Loucy (cell line): Measurements from ENCODE around the gene SEZ6.

Source experiments
- H2AFZ ChIP-seq: fragments of 200-600 bp; sonication (generic); 2 replicates; pipeline ENCODE4 v1.6.0; 2016; ENCODE audit warnings: antibody characterized with exemption, mild to moderate bottlenecking, low read length, moderate library complexity
- H3F3A ChIP-seq: fragments of 200-600 bp; 2 replicates; pipeline ENCODE4 v1.6.0; 2016; ENCODE audit warnings: antibody characterized with exemption, low read depth, mild to moderate bottlenecking
- H3K27me3 ChIP-seq: fragments of 200-600 bp; sonication (generic); 2 replicates; pipeline ENCODE4 v1.6.1; 2014; ENCODE audit warnings: low read length, mild to moderate bottlenecking; ENCODE audit not compliant: insufficient read depth, poor library complexity, severe bottlenecking
- H3K36me3 ChIP-seq: fragments of 200-600 bp; sonication (generic); 2 replicates; pipeline ENCODE4 v1.6.1; 2016; ENCODE audit warnings: low read length; ENCODE audit not compliant: insufficient read depth
- H3K4me1 ChIP-seq: fragments of 200-600 bp; sonication (generic); 2 replicates; pipeline ENCODE4 v1.5.1; 2014; ENCODE audit warnings: low read length, mild to moderate bottlenecking; ENCODE audit not compliant: insufficient read depth, poor library complexity, severe bottlenecking
- H3K4me2 ChIP-seq: fragments of 200-600 bp; sonication (generic); 2 replicates; pipeline ENCODE4 v1.6.0; 2014; ENCODE audit warnings: antibody characterized with exemption, low read length, low read depth, mild to moderate bottlenecking; ENCODE audit not compliant: poor library complexity, severe bottlenecking
- H3K4me3 ChIP-seq: fragments of 200-600 bp; sonication (generic); 2 replicates; pipeline ENCODE4 v1.5.1; 2014; ENCODE audit warnings: low read length, mild to moderate bottlenecking, mixed read lengths; ENCODE audit not compliant: poor library complexity, severe bottlenecking
- H3K79me2 ChIP-seq: fragments of 200-600 bp; sonication (generic); 2 replicates; pipeline ENCODE4 v1.6.1; 2014; ENCODE audit warnings: low read length; ENCODE audit not compliant: insufficient read depth
- H3K9ac ChIP-seq: fragments of 200-600 bp; sonication (generic); 2 replicates; pipeline ENCODE4 v1.6.0; 2014; ENCODE audit warnings: mild to moderate bottlenecking, low read depth, low read length, moderate library complexity; ENCODE audit not compliant: poor library complexity, severe bottlenecking
- H3K9me2 ChIP-seq: fragments of 200-600 bp; sonication (generic); replicated peaks from 2 replicates; pipeline ENCODE4 v1.6.1; 2016; ENCODE audit warnings: low read depth, low read length, mixed read lengths
- H3K9me3 ChIP-seq: fragments of 200-600 bp; sonication (generic); 2 replicates; pipeline ENCODE4 v1.6.1; 2014; ENCODE audit warnings: mild to moderate bottlenecking, antibody characterized with exemption, low read length, low read depth; ENCODE audit not compliant: insufficient read depth
- H4K20me1 ChIP-seq: fragments of 200-600 bp; sonication (generic); 2 replicates; pipeline ENCODE4 v1.6.0; 2014; ENCODE audit warnings: antibody characterized with exemption, low read length, mild to moderate bottlenecking; ENCODE audit not compliant: insufficient read depth, poor library complexity, severe bottlenecking
- EZH2phosphoT487 ChIP-seq: fragments of 200-600 bp; IDR thresholded peaks from 2 replicates; pipeline ENCODE4 v1.6.1; 2018; ENCODE audit warnings: antibody characterized with exemption, mild to moderate bottlenecking, moderate library complexity, borderline replicate concordance
- TF ChIP-seq, protein P1 (sequence below): fragments of 200-600 bp; sonication (generic); conservative IDR thresholded peaks from 2 replicates; pipeline ENCODE4 v1.5.1; 2014; ENCODE audit warnings: mild to moderate bottlenecking, antibody characterized with exemption, low read length

Gene SEZ6

GRCh38 chr17:28963841-28964240, 42.0 kb downstream of the SEZ6 start:
- Histone ChIP-seq H3K9me3 (no peaks in the 10 kb centered on the region), H2AFZ (no peak overlapping the region), H3K4me2 (no peak overlapping the region), H3K36me3 (no peaks in the 10 kb centered on the region), H4K20me1 (no peaks in the 10 kb centered on the region), H3K9ac (no peak overlapping the region), H3K4me1 (no peaks in the 10 kb centered on the region), H3K79me2 (no peaks in the 10 kb centered on the region), H3K27me3 (no peaks in the 10 kb centered on the region), H3K9me2 (no peaks in the 10 kb centered on the region), H3F3A (no peaks in the 10 kb centered on the region), H3K4me3 (no peak overlapping the region)
- no peak for TF ChIP-seq EZH2phosphoT487
- TF ChIP-seq, protein P1, sequence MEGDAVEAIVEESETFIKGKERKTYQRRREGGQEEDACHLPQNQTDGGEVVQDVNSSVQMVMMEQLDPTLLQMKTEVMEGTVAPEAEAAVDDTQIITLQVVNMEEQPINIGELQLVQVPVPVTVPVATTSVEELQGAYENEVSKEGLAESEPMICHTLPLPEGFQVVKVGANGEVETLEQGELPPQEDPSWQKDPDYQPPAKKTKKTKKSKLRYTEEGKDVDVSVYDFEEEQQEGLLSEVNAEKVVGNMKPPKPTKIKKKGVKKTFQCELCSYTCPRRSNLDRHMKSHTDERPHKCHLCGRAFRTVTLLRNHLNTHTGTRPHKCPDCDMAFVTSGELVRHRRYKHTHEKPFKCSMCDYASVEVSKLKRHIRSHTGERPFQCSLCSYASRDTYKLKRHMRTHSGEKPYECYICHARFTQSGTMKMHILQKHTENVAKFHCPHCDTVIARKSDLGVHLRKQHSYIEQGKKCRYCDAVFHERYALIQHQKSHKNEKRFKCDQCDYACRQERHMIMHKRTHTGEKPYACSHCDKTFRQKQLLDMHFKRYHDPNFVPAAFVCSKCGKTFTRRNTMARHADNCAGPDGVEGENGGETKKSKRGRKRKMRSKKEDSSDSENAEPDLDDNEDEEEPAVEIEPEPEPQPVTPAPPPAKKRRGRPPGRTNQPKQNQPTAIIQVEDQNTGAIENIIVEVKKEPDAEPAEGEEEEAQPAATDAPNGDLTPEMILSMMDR: no peak

GRCh38 chr17:28963055-28963611, 42.7 kb downstream of the SEZ6 start:
- H3F3A ChIP-seq: no peaks in the 10 kb centered on the region
- H3K9ac ChIP-seq: no peak overlapping the region
- no peaks in the 10 kb centered on the region for H3K36me3 ChIP-seq
- H3K9me2 ChIP-seq: no peaks in the 10 kb centered on the region
- H3K4me3 ChIP-seq: no peak overlapping the region
- H3K4me1 ChIP-seq: no peaks in the 10 kb centered on the region
- no peak overlapping the region for H3K4me2 ChIP-seq
- H2AFZ ChIP-seq: no peak overlapping the region
- no peaks in the 10 kb centered on the region for H3K9me3 ChIP-seq
- H3K27me3 ChIP-seq: no peaks in the 10 kb centered on the region
- H3K79me2 ChIP-seq: no peaks in the 10 kb centered on the region
- TF ChIP-seq EZH2phosphoT487: no peak
- TF ChIP-seq, protein P1: no peak
- no peaks in the 10 kb centered on the region for H4K20me1 ChIP-seq

- H3K79me2 ChIP-seq: no peaks in the 10 kb centered on the region
- no peak overlapping the region for H2AFZ ChIP-seq
- no peaks in the 10 kb centered on the region for H3K36me3 ChIP-seq
- no peaks in the 10 kb centered on the region for H3K9me2 ChIP-seq
- H3K4me2 ChIP-seq: no peak overlapping the region
- H3K9ac ChIP-seq: no peak overlapping the region
- no peak for TF ChIP-seq EZH2phosphoT487
- TF ChIP-seq, protein P1: no peak
- H3K27me3 ChIP-seq: no peaks in the 10 kb centered on the region
- no peaks in the 10 kb centered on the region for H3K4me1 ChIP-seq
- no peak overlapping the region for H3K4me3 ChIP-seq
- H4K20me1 ChIP-seq: no peaks in the 10 kb centered on the region
- no peaks in the 10 kb centered on the region for H3F3A ChIP-seq
- H3K9me3 ChIP-seq: no peaks in the 10 kb centered on the region
These were observed 44.4 kb downstream of the SEZ6 start for GRCh38 chr17:28961391-28961790.
